ENCODE data around the gene OSBPL1A.

Gene OSBPL1A

GRCh38 chr18:24267878-24268277, 129.7 kb downstream of the OSBPL1A start:
- DNase-seq (ENCODE audit: low read depth), result no peak

DNA sequence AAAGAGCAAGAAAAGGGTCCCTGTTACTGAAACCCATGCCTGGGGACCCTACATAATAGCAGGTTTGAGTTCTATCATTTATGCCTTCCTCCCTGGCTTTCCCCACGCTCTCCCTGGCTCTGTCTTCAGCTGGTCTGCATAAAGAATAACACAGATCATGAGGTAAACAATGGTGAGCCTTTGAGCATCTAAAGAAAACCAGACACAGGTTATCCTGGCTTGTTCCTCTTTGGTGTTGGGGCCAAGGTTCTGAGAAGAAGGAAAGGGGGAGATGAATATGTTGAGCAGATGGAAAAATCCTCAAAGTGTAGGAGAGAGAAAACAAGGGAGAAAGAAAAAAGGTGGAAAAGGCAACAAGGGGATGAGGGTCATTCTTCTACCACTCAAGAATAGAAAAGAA, 131.5 kb downstream of the OSBPL1A start:
- no peak for DNase-seq (ENCODE audit: low read depth)

DNA sequence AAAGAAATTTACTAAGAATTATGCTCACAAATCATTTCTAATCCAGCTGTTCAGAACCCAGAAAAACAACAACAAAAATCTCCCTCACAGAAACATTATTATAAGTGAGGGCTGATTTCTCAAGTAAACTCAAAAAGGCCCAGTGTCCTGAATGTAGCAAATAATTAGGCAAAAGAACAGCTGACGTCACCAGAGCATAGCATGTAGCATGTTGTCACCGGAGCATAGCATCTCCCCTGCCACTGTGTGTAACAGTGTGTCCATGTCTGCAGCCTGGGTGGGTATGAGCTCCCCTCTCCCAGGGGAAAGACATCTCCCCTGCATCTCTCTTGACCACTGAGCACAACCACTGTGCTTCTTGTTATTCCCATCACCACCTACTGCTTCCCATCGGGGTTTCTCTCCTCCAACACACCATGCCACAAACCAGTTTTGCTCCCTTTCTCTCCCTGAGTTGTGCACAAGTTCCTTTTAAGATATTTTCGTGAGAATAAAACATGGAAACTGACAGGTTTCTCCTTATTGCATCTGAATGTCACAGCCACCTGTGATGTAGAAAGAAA, 132.0 kb downstream of the OSBPL1A start:
- DNase-seq (ENCODE audit: low read depth), result no peak

DNA sequence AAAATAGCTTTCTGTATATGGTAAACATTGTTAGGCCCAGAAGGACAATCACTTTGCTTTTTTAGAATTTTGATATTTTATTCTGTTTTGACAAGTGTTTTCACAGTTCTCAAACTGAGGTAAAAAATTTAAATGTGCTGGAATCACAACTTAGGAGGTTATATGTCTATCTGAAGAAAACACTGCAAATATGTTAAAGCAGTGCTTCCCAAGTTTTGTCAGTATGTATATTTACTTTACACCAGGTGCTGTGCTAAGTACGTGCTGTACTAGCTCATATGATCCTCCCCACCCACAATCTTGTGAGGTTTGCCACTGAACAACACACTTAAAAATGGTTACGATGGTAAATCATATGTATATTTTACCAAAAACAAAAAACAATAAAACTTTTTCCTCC, 134.6 kb downstream of the OSBPL1A start:
- DNase-seq (ENCODE audit: low read depth), result no peak

DNA sequence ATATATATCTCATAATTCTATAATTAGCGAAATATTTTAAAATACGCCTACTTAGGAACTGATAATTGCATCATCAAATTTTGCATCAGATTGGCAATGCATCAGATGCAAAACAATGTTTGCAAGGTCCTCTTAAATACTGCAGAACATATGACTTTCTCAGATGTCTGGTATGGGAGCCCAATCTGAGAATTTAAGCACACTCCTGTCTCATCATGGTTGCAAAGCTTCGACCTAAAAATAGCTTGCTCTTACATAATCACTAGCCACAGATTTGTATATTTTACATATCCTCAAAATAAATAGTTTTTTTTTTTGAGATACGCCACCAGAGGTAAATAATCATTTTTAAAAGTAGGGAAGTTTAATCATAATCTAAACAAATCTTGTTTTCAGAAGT, 135.5 kb downstream of the OSBPL1A start:
- no peak for DNase-seq (ENCODE audit: low read depth)

GRCh38 chr18:24259869-24260641, 137.6 kb downstream of the OSBPL1A start:
- no peak for DNase-seq (ENCODE audit: low read depth)

- DNase-seq (ENCODE audit: low read depth), result no peak
Observed at GRCh38 chr18:24254071-24254470, 143.6 kb downstream of the OSBPL1A start.

- no peak for DNase-seq (ENCODE audit: low read depth)
Observed at GRCh38 chr18:24249716-24250115, 147.9 kb downstream of the OSBPL1A start.

DNA sequence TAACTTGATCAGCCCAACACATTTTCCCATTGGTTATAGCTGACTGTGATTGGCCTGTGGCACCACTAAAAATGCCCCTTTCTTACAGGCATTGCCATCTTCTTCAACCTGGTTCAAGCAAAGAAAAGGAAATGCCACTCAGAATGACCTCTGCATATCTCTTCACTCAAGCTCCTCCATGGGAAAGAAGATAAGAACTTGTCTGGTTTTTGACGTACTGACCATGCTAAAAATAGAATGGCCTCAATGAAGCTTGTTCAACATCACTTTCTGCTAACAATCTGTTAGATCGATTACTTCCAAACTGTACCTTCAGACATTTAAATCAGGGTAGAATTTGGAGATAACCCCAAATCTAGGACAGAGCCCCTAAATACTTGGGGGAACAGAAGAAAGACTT, 149.3 kb downstream of the OSBPL1A start:
- DNase-seq (ENCODE audit: low read depth), result no peak

- no peak for DNase-seq (ENCODE audit: low read depth)
Observed at GRCh38 chr18:24246143-24246542, 151.5 kb downstream of the OSBPL1A start.

DNA sequence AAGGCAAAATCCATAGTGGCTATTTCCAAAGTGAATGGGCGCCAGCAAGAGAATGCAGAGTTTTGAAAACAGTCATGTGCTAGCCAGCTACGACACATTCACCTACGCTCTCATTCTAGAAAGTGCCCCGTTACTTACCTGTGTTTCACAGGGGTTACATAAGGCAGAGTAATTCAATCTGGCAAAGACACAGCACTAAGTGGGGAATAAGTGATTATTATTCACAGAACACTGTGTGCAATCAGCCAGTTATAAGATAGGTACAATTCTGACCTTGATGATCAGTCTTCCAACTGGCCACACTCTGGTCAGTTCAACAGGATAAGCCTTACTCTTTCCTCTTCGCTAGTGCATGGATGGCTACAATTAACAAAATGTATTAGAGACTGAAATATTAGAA, 152.9 kb downstream of the OSBPL1A start:
- DNase-seq (ENCODE audit: low read depth), result no peak

- no peak for DNase-seq (ENCODE audit: low read depth)
Observed at GRCh38 chr18:24243677-24244076, 153.9 kb downstream of the OSBPL1A start.

- DNase-seq (ENCODE audit: low read depth), result no peak
Observed at GRCh38 chr18:24239341-24239740, 158.3 kb downstream of the OSBPL1A start.

DNA sequence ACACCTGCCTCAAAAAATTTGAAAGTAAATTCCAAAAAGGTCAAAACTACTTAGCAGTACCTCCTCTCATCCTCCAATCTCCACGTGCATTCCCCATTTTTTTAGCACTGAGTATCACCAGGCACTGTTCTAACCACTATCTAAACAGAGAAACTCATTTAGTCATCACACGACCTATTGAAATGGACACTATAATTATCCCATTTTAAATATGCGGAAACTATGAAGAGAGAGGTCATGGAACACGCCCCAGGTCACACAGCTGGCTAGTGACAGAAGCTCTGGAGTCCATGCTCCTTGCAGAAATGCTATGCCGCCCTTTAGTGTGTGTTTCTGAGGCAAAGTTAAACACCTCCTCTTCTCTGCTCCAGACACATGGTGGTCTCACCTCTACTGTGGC, 159.2 kb downstream of the OSBPL1A start:
- no peak for DNase-seq (ENCODE audit: low read depth)

DNA sequence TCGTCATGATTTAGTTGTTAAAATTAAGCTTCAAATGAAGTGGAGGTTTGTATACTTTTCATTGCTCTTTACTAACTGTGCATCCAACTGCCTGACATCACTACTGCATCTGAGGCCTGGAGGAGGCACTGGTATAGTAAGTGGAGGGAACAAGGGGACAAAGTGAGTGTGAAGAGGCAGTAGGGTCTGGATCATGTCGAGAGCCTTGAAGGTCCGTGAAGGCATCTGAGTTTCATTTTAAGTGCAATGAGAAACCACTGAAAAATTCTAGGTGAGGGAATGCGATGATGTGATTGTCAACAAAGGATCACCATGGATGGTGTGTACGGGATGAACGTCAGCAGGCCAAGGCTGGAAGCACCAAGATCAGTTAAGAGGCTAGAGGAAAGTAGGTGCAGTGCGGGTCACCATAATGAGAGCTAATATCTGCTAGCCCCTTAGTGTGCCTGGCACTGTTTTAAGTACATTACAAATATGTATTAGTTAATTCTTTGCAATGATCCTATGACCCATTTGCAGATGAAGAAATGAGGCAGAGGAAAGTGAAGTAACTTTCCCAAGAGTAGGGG, 162.7 kb downstream of the OSBPL1A start:
- no peak for DNase-seq (ENCODE audit: low read depth)

- no peak for DNase-seq (ENCODE audit: low read depth)
Observed at GRCh38 chr18:24234330-24234729, 163.3 kb downstream of the OSBPL1A start.

DNA sequence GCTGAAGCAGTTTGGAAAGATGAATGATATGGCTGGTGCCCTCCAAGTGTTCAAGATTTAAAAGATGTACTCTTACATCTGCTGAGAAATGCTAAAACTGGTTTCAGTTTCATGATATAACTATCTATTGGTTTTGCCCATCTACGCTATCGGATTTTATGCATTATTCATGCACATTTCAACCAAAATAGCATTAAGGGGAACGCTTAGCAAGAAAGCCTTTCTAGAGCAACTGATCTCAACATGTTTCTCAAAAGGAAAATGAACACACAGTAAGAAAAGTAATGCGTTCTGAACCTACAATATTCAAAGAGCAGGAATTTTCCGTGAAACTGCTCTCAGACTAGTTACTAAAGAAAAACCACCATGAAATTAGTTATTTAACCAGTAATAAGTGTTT, 164.8 kb downstream of the OSBPL1A start:
- no peak for DNase-seq (ENCODE audit: low read depth)

- no peak for DNase-seq (ENCODE audit: low read depth)
Observed at GRCh38 chr18:24231773-24232735, 165.6 kb downstream of the OSBPL1A start.

GRCh38 chr18:24230766-24231165, 166.9 kb downstream of the OSBPL1A start:
- no peak for DNase-seq (ENCODE audit: low read depth)

GRCh38 chr18:24228667-24229041, 169.0 kb downstream of the OSBPL1A start:
- DNase-seq (ENCODE audit: low read depth), result no peak

DNA sequence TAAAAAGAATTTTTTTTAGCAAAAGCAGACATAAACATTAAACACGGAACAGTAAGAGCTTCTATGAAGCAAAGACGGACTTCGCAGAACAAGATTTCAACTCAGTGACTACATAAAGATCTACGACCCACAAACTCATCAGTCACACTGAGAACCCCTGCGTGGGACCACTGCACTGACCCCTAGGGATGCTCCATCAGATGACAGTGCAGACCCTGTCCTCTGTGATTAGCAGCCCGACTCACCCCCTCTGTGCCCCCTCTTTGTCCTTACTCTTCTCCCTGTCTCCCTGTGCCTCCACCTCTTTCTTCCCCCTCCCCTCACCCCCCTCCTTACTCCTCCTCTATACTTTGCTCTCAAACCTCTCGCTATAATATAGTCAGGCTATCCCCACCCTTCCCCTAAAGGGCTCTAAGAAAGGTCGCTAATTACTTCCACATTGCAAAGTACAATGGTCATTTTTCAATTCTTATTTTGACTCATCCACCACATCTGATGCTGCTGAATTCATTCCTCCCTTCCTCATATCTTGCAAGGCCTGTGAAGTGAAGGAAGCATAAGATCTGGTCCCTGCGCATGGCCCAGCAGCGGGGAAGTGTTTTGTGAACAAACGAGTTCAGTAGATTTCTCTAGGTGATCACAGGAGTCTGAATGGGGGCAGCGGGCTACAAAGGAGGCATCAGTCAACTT, 169.5 kb downstream of the OSBPL1A start:
- DNase-seq (ENCODE audit: low read depth), result no peak

- DNase-seq (ENCODE audit: low read depth), result no peak
Observed at GRCh38 chr18:24220318-24220688, 177.3 kb downstream of the OSBPL1A start.
